Left lung (tissue), 10 donors: ENCODE data around the gene FLYWCH2. TPM values are rescaled to one million over a fixed set of nuclear protein-coding genes. Genes with fewer than 3 reads are reported as not detected.
"Not testable (repeated sequence)": the region's sequence is repeated elsewhere in the genome, so short reads cannot be mapped to it uniquely, and the experiment has no call there.

Experiments used
- ATAC-seq: fragments of 200-7000 bp; cut with Tn5 transposase; one replicate; pipeline ENCODE4 v1.9.1; 2020; ENCODE audit warnings: moderate library complexity
- DNase-seq, 4 donors: peaks; one replicate each; pipeline ENCODE4 v3.0.0-alpha.2; 2013 to 2020
- H3K27ac ChIP-seq, 2 donors: fragments of 200-600 bp; sonication (generic) in 1 of 2; one replicate each; pipeline versions ENCODE4 v1.5.0 to v1.8.0; 2020 to 2021
- H3K27me3 ChIP-seq, 2 donors: fragments of 200-600 bp; sonication (generic) in 1 of 2; one replicate each; pipeline versions ENCODE4 v1.5.0 to v1.8.0; 2020 to 2021
- H3K36me3 ChIP-seq, 2 donors: fragments of 200-600 bp; sonication (generic) in 1 of 2; one replicate each; pipeline versions ENCODE4 v1.5.0 to v1.8.0; 2020 to 2021
- H3K4me1 ChIP-seq, 2 donors: fragments of 200-600 bp; one replicate each; pipeline ENCODE4 v1.8.0; 2021
- H3K4me3 ChIP-seq, 2 donors: fragments of 200-600 bp; sonication (generic) in 1 of 2; one replicate each; pipeline versions ENCODE4 v1.5.0 to v1.8.0; 2020 to 2021; ENCODE audit warnings: mild to moderate bottlenecking in 1 of 2
- H3K9me3 ChIP-seq, 2 donors: fragments of 200-600 bp; sonication (generic) in 1 of 2; one replicate each; pipeline versions ENCODE4 v1.5.0 to v1.8.0; 2020 to 2021
- CTCF ChIP-seq, 2 donors: fragments of 200-600 bp; sonication (generic) in 1 of 2; IDR thresholded peaks; one replicate each; pipeline versions ENCODE4 v1.5.0 to v1.8.0; 2021; ENCODE audit warnings: antibody characterized with exemption in 2 of 2
- intact Hi-C, 2 donors: fragments of 100-400 bp; cut with DNase I; formaldehyde crosslinking; loops; one replicate each; pipeline versions ENCODE4 v1.11.2 to v1.14.2; 2022
- polyA plus RNA-seq, 6 donors: library from polyadenylated mRNA; unstranded; fragments of 120-200 nt; gene quantifications; one replicate each; pipeline ENCODE4 v1.2.1, GENCODE V29; 2013; ENCODE audit not compliant: insufficient read length in 6 of 6
- total RNA-seq, 2 donors: library from RNA; stranded (reverse); fragmentation: NEBNext Ultra II Directional; extraction: Animal tissue kit (Norgen Biotek cat#: 25700); gene quantifications; one replicate each; pipeline ENCODE4 v1.2.1, GENCODE V29; 2021
- donor health status: DM: no; HTN: yes; CAD: no.
- donor health status: DM: no; HTN: no; CAD: no.

The FLYWCH2 gene
- total and polyA plus RNA-seq, 8 donors: 15.6 to 24.5 (median 20.9) TPM

- intact Hi-C loops: no loop called here
Measured at GRCh38 chr16:2930236-2930635, 47.2 kb downstream of the FLYWCH2 start.

GRCh38 chr16:2931231-2931914 is 48.4 kb downstream of the FLYWCH2 start:
- ATAC-seq, H3K4me3 ChIP-seq, intact Hi-C loops, DNase-seq, H3K27me3 ChIP-seq, H3K27ac ChIP-seq, H3K9me3 ChIP-seq: not testable (repeated sequence)
- Histone ChIP-seq H3K4me1 (peaks cover 0 to 11% of the 10 kb centered on the region in 2 donors), H3K36me3 (peaks cover 0 to 61% of the 10 kb centered on the region in 2 donors)

More at GRCh38 chr16:2930236-2930635, 47.2 kb downstream of the FLYWCH2 start:
- H3K36me3 ChIP-seq: peaks cover 0 to 50% of the 10 kb centered on the region in 2 donors
- H3K9me3 ChIP-seq: no peaks in the 10 kb centered on the region
- DNase-seq (no peak), ATAC-seq (no peak)
- H3K4me3 ChIP-seq: no peak overlapping the region
- H3K4me1 ChIP-seq: peaks cover 0 to 11% of the 10 kb centered on the region in 2 donors
- no peak for TF ChIP-seq CTCF (IDR thresholded peaks at IDR 0.05)
- no peaks in the 10 kb centered on the region for H3K27me3 ChIP-seq
- no peak overlapping the region for H3K27ac ChIP-seq

- Histone ChIP-seq H3K4me3 (no peak overlapping the region), H3K27me3 (no peaks in the 10 kb centered on the region), H3K9me3 (no peaks in the 10 kb centered on the region), H3K27ac (no peak overlapping the region), H3K36me3 (peaks cover 0 to 79% of the 10 kb centered on the region in 2 donors), H3K4me1 (no peaks in the 10 kb centered on the region)
- DNase-seq: no peak
- intact Hi-C loops: no loop called here
- ATAC-seq: no peak
- no peak for TF ChIP-seq CTCF (IDR thresholded peaks at IDR 0.05)
Measured at GRCh38 chr16:2933136-2933535, 50.1 kb downstream of the FLYWCH2 start.

- Histone ChIP-seq H3K27ac (no peak overlapping the region), H3K36me3 (peaks cover 0 to 84% of the 10 kb centered on the region in 2 donors), H3K4me1 (no peaks in the 10 kb centered on the region), H3K27me3 (no peaks in the 10 kb centered on the region), H3K4me3 (no peak overlapping the region), H3K9me3 (no peaks in the 10 kb centered on the region)
- ATAC-seq (no peak), DNase-seq (no peak)
- no peak for TF ChIP-seq CTCF (IDR thresholded peaks at IDR 0.05)
- intact Hi-C loops: no loop called here
Measured at GRCh38 chr16:2933701-2934100, 50.7 kb downstream of the FLYWCH2 start.

GRCh38 chr16:2934450-2934849 is 51.4 kb downstream of the FLYWCH2 start:
- intact Hi-C loops: no loop called here
- Histone ChIP-seq H3K27me3 (no peaks in the 10 kb centered on the region), H3K9me3 (no peaks in the 10 kb centered on the region), H3K4me1 (no peaks in the 10 kb centered on the region), H3K27ac (no peak overlapping the region), H3K4me3 (no peak overlapping the region), H3K36me3 (peaks cover 0 to 90% of the 10 kb centered on the region in 2 donors)
- DNase-seq (no peak), ATAC-seq (no peak)
- TF ChIP-seq CTCF (IDR thresholded peaks at IDR 0.05): no peak
